Neural crest cell (in vitro differentiated cells): Measurements from ENCODE around the gene CELF4. TPM values are rescaled to one million over a fixed set of nuclear protein-coding genes. Genes with fewer than 3 reads are reported as not detected.

ENCODE experiments used
- DNase-seq: peaks from one replicate; pipeline ENCODE4 v3.0.0; 2021; ENCODE audit warnings: low read depth, mixed read lengths, low spot score
- H3K27ac Mint-ChIP-seq: one replicate; pipeline ENCODE4 v1.8.0; 2021; ENCODE audit warnings: mild to moderate bottlenecking, mixed read lengths; ENCODE audit not compliant: unreplicated experiment
- H3K27me3 Mint-ChIP-seq: 2 replicates; pipeline ENCODE4 v1.8.0; 2021; ENCODE audit warnings: low read depth, mild to moderate bottlenecking, mixed read lengths
- H3K36me3 Mint-ChIP-seq: 2 replicates; pipeline ENCODE4 v1.8.0; 2021; ENCODE audit warnings: low read depth, mild to moderate bottlenecking, mixed read lengths
- H3K4me1 Mint-ChIP-seq: 2 replicates; pipeline ENCODE4 v1.8.0; 2021; ENCODE audit warnings: mixed read lengths
- H3K4me3 Mint-ChIP-seq: one replicate; pipeline ENCODE4 v1.8.0; 2021; ENCODE audit warnings: mild to moderate bottlenecking, mixed read lengths
- H3K9me3 Mint-ChIP-seq: 2 replicates; pipeline ENCODE4 v1.8.0; 2021; ENCODE audit warnings: mixed read lengths
- CTCF ChIP-seq: fragments of 200-600 bp; sonication (generic); conservative IDR thresholded peaks from 2 replicates; pipeline ENCODE4 v1.5.0; 2021; ENCODE audit warnings: antibody characterized with exemption, mild to moderate bottlenecking
- total RNA-seq: library from RNA; stranded (reverse); gene quantifications from 2 replicates; pipeline ENCODE4 v1.2.1, GENCODE V29; 2021

The CELF4 gene
- total RNA-seq, 1 donor from 2014 or later, result 1.9 TPM

DNA sequence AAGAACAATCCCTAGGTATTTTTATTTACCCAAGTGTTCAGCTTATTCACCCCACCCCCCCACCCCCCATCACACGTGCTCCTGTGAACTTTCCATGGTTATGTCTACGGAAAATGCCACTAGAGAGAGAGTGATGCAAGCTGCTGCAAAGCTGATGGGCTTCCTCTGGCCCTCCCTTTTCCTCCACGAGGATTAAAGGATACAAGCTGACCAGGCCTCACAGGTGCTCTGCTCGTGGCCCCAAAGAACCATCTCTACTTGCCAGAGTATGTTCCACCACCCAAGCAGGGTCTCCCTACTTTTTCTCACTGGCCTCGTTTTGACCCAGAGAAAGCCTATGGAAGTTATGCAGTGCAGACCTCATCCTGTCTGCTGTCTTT lies 342.6 kb downstream of the CELF4 start:
- no peak overlapping the region for H3K27ac Mint-ChIP-seq
- no peaks in the 10 kb centered on the region for H3K36me3 Mint-ChIP-seq
- TF ChIP-seq CTCF, result no peak
- no peak overlapping the region for H3K4me3 Mint-ChIP-seq
- no peaks in the 10 kb centered on the region for H3K27me3 Mint-ChIP-seq
- H3K4me1 Mint-ChIP-seq, result no peaks in the 10 kb centered on the region
- DNase-seq, result no peak
- no peaks in the 10 kb centered on the region for H3K9me3 Mint-ChIP-seq

GRCh38 chr18:37222354-37222998 lies 343.1 kb downstream of the CELF4 start:
- TF ChIP-seq CTCF, result no peak
- Mint-ChIP-seq H3K36me3 (peaks cover 4% of the 10 kb centered on the region), H3K27me3 (no peaks in the 10 kb centered on the region), H3K4me1 (no peaks in the 10 kb centered on the region), H3K27ac (peak overlapping the region; percentile 64), H3K9me3 (no peaks in the 10 kb centered on the region), H3K4me3 (no peak overlapping the region)
- DNase-seq, result no peak

DNA sequence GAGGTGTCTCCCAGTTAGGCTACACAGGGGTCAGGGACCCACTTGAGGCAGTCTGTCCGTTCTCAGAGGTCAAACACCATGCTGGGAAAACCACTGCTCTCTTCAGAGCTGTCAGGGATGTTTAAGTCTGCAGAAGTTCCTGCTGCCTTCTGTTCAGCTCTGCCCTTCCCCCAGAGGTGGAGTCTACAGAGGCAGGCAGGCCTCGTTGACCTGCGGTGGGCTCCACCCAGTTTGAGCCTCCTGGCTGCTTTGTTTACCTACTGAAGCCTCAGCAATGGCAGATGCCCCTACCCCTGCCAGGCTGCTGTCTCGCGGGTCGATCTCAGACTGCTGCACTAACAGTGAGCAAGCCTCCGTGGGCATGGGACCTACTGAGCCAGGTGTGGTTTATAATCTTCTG lies 346.3 kb downstream of the CELF4 start:
- no peak overlapping the region for H3K4me3 Mint-ChIP-seq
- H3K27ac Mint-ChIP-seq, result no peak overlapping the region
- H3K27me3 Mint-ChIP-seq, result peaks cover 5% of the 10 kb centered on the region
- H3K9me3 Mint-ChIP-seq, result peaks cover 7% of the 10 kb centered on the region
- TF ChIP-seq CTCF, result no peak
- no peak for DNase-seq
- H3K36me3 Mint-ChIP-seq, result peaks cover 9% of the 10 kb centered on the region
- H3K4me1 Mint-ChIP-seq, result no peaks in the 10 kb centered on the region

DNA sequence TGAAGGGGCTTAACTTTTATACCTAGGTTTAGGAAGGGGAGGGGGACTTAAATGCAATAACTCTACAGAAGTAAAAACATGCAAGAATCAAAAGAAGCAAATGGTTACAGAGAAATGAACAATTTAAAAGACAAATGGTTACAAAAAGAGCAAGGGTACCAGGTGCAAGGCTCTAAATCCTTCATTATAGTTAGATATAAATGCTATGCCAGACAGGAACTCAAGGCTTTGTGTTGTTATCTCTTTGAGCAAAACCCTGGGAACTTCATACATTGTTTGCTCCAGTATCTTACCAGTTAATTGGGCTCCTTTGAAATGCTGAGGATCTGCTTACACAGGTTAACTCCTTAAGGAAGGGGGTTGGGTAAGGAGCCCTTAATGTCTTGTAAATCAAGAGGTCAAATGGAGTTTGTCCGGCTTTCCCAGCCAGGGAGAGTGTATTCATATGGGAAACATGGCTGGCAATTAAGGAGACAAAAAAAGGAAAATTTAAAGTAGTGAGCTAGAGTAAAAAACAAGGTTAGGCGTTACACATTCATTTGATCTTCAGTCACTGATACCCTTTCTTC lies 347.5 kb downstream of the CELF4 start:
- H3K27me3 Mint-ChIP-seq, result peaks cover 5% of the 10 kb centered on the region
- no peak for DNase-seq

DNA sequence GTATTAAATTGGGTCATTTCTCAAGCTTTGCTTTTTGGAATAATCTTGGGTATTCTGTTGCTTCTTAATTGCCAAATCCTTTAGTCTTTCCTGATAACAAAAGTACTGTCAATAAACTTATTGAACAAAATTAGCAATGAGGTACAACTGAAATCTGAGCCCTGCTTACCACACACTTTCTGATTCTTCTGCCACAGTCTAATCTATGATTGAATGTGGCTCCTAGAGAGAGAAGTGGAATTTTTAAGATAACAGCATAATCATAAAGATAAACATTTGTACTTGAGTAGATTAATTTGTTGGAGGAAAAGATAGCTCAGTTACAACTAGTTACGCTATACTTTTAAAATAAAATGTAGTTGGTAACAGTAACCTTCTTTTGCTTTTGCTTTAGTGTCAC lies 354.8 kb downstream of the CELF4 start:
- Mint-ChIP-seq H3K36me3 (no peaks in the 10 kb centered on the region), H3K4me3 (no peak overlapping the region), H3K9me3 (peaks cover 1% of the 10 kb centered on the region), H3K4me1 (no peaks in the 10 kb centered on the region), H3K27ac (no peak overlapping the region), H3K27me3 (peaks cover 2% of the 10 kb centered on the region)
- TF ChIP-seq CTCF, result no peak
- no peak for DNase-seq

More for the DNA sequence above, 347.5 kb downstream of the CELF4 start:
- no peak for TF ChIP-seq CTCF
- Mint-ChIP-seq H3K27ac (no peak overlapping the region), H3K9me3 (peaks cover 7% of the 10 kb centered on the region), H3K36me3 (peaks cover 9% of the 10 kb centered on the region), H3K4me1 (no peaks in the 10 kb centered on the region), H3K4me3 (no peak overlapping the region)
